Measurements from ENCODE around the gene SUPT5H. TPM values are rescaled to one million over a fixed set of nuclear protein-coding genes. Genes with fewer than 3 reads are reported as not detected.

SUPT5H gene
- total and polyA plus RNA-seq, 2 of the 13 experiments (the other 11 are each of a cell fraction or from before 2014, with no cell fraction given), result 48.2 to 51.7 TPM

GRCh38 chr19:39445196-39446111 is at the start of gene SUPT5H (continued):
- TF ChIP-seq NCOA1 (CRISPR knock-in tag; IDR thresholded peaks at IDR 0.05), result 0 out of 2 replicates have a peak, but pooled peaks have one; percentile 14
- no peak for TF ChIP-seq TRAFD1 (CRISPR knock-in tag; IDR thresholded peaks at IDR 0.05; ENCODE audit: borderline replicate concordance)
- peak; percentile 94 for TF ChIP-seq MXI1 (IDR thresholded peaks at IDR 0.05; ENCODE audit: borderline replicate concordance, low read depth, low read length)
- no peak for TF ChIP-seq ZSCAN30 (CRISPR knock-in tag; IDR thresholded peaks at IDR 0.05)
- no peak for TF ChIP-seq ZBTB49 (CRISPR knock-in tag; IDR thresholded peaks at IDR 0.05; ENCODE audit: borderline replicate concordance)
- TF ChIP-seq SMC3 (IDR thresholded peaks at IDR 0.05; ENCODE audit: low read length), result no peak
- TF ChIP-seq TAF15 (IDR thresholded peaks at IDR 0.05; ENCODE audit: low read depth, low read length, poor library complexity, severe bottlenecking), result no peak
- TF ChIP-seq GABPB1 (CRISPR knock-in tag; IDR thresholded peaks at IDR 0.05), result peak; percentile 97
- peak; percentile 87; the same call in 1 of the 2 replicates for TF ChIP-seq ZNF543 (CRISPR knock-in tag; IDR thresholded peaks at IDR 0.05)
- no peak for TF ChIP-seq TERF1 (CRISPR knock-in tag; IDR thresholded peaks at IDR 0.05)
- no peak; the same call in 1 of the 2 replicates for TF ChIP-seq ZNF510 (CRISPR knock-in tag; IDR thresholded peaks at IDR 0.05; ENCODE audit: low read depth)
- no peak for TF ChIP-seq GTF2F1 (IDR thresholded peaks at IDR 0.05; ENCODE audit: low read length)
- TF ChIP-seq MBD4 (IDR thresholded peaks at IDR 0.05; ENCODE audit: borderline replicate concordance, low read length), result no peak
- TF ChIP-seq ZNF850 (CRISPR knock-in tag; conservative IDR thresholded peaks at IDR 0.05), result peak; percentile 92
- no peak for TF ChIP-seq PLRG1 (conservative IDR thresholded peaks at IDR 0.05)
- TF ChIP-seq ZNF772 (CRISPR knock-in tag; IDR thresholded peaks at IDR 0.05), result no peak; the same call in 1 of the 2 replicates
- peak; percentile 67; the same call in 1 of the 2 replicates for TF ChIP-seq HBP1 (CRISPR knock-in tag; IDR thresholded peaks at IDR 0.05; ENCODE audit: low read depth)
- TF ChIP-seq ZNF512B (CRISPR knock-in tag; IDR thresholded peaks at IDR 0.05; ENCODE audit: borderline replicate concordance), result no peak
- TF ChIP-seq KMT2A (CRISPR knock-in tag; IDR thresholded peaks at IDR 0.05), result peak; percentile 93
- no peak for TF ChIP-seq NFE2L2 (IDR thresholded peaks at IDR 0.05; ENCODE audit: low read length)
